NCI-H1417 (cell line): ENCODE data around the gene WNK4.

Experiments
- DNase-seq, 3 experiments: peaks; one replicate each; lab custom pipeline; 2025; lab: John Stamatoyannopoulos, UW

WNK4 gene

GRCh38 chr17:42797067-42798007, 16.9 kb downstream of the WNK4 start:
- DNase-seq = no peak

DNA sequence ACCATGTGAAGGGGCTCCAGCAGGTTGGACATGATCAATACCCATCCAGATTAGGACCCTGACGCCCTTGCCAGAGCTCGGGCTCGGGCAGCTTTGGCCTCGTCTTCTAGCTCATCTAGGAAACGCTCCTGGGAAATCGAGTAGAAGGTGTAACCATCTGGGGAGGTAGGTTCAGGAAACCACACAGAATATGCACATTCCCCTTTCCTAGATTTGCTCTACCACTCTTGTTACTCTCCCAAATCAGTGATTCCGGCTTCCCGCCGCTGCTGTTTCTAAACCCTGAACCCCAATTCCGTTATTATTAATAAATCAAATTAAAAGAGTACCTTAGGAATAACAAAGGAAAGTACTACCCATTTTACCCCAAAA, 17.6 kb downstream of the WNK4 start:
- DNase-seq = peak in 1 of 3 experiments; percentile 33

DNA sequence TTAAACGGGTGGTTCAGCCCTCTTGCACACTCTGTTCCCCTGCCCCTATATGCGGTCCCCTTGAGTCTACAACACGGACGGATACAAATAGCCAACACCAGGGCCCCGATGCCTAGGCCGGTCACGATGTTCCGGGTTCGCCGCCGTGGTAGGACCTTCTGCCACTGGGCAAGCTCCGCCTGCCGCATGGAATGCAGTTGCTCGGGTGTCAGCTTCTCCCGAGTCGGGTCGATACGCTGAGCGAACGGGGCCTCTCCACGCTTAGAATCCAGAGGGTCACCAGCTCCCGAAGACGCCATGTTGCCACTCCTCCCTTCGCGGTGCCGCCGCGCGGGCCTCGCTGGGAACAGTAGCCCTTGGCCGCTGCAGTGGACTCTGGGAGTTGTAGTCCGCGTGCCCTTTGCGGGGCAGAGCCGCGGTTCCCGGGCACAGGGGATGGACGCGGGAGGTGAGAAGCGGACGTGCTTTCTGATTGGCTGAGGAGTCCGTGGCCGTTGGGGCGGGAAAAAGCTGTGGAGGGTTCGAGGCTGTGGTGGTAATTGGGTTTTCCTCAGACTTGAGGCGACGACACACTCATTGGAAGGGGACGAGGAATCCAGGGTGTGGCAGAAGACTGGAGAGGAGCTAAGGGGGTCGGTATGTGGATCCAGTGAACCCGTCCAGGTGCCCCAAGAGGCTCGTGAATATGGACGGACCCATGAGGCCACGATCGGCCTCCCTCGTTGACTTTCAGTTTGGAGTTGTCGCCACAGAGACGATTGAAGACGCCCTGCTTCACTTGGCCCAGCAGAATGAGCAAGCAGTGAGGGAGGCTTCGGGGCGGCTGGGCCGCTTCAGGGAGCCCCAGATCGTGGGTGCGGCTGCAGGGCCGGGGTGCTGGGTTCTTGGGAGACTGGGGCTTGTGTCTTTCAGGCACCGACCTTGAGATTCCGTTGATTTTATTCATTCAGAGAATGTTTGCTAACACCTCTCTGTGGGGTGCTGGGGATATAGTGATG, 18.3 kb downstream of the WNK4 start, which contains the start of the genes CNTD1 and COA3:
CNTD1 (plus strand) TSS at position 479 of the 998 bp plus-strand sequence; CDS start at position 686, 207 bp downstream.
COA3 (minus strand) TSS at position 322 of the 998 bp plus-strand sequence; CDS start at position 299, 23 bp downstream.
- peak; percentile 74 to 89 (median 84) for DNase-seq

GRCh38 chr17:42803074-42803883, 22.9 kb downstream of the WNK4 start:
- peak in 1 of 3 experiments; percentile 12 for DNase-seq

DNA sequence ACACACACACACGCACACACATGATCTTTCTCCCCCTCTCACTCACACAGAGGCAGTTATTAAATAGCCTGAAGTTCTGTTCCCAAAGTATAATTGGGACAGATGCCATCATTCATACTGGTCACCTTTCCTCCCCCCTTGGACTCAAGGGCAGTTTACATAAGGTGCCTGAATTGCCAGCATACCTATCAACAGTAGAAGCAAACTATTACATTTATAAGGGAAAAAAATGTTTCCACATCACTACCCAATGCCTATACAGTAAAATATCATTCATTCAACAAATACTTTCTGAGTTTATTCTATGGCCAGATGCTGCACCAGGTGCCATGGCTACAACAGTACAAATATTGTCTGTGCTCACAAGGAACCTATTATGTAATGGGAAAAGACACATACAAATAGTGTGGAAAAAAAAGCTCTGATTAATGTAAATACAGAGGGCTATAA, 24.5 kb downstream of the WNK4 start:
- DNase-seq = peak in 2 of 3 experiments; percentile 35 to 73

DNA sequence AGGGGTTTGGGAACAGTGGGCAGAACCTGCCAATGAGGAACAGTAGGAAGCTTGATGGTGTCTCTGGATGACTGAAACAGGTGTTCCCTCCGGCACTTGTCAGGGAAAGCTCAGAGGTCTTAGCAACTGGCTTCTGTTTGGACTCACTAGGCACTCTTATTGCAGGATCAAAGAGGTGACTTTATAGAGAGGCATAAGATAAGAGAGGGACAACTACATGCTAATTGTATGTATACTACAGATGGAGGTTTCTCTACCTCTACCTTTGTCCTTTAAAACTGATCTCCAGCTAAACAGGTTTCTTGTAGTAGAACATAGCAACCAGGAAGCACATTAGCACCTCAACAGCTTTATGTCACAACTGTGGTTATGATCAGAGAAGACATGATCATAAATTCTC, 25.8 kb downstream of the WNK4 start:
- DNase-seq = no peak

GRCh38 chr17:42809250-42809649, 28.8 kb downstream of the WNK4 start:
- no peak for DNase-seq

- no peak for DNase-seq
Measured at GRCh38 chr17:42814633-42815399, 34.4 kb downstream of the WNK4 start.

DNA sequence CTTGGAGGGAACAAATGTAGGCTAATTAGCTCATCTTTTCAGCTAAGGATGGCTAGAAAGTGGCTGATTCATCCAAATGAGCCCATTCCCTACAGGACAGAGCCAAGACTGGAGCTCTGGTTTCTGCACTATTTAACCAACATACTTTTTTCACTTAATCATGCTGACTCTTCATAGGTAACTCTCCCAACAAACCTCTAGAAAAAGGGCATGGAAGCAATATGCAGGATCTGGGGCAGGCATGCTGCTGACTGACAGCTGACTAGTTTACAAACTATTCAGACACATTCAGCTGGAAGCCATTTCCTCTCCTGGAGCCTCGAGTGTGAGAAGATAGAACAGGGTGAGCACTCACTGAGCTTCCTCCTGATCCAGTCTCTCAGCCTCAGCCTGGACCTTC, 37.5 kb downstream of the WNK4 start:
- no peak for DNase-seq

DNA sequence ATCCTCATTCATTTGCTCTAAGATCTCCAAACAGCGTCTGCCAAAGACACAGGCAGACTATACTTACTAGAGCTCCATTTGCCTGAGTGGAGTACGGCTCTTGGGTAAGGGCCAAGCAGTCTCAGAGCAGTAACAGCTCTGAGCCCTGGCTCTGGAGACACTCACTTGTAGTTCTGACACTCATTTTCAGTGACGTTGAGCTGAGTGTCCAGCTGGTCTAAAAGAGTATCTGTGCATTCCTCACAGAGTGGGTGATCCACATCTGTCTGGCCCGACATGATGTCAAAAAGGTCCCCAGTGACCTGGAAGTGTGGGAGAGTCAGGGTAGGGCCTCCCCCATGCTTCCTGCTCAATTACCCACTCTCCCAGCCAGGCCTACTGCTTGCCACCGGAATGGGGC, 38.0 kb downstream of the WNK4 start:
- DNase-seq = no peak

GRCh38 chr17:42819939-42820535, 39.6 kb downstream of the WNK4 start:
- DNase-seq = peak; percentile 18 to 68 (median 22)

DNA sequence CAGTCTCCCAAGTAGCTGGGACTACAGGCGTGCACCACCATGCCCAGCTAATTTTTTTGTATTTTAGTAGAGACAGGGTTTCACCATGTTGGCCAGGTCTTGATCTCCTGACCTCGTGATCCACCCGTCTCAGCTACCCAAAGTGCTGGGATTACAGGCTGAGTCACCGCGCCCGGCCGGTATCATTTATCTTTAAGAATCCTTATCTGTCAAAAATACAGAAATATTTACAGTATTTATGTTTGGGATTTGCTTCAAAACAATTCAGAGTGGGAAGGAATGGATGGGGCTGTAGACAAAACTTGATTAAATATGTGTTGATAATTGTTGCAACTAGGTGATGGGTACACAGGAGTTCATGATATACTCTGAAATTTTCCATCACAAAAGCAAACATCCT, 40.8 kb downstream of the WNK4 start:
- DNase-seq = no peak

GRCh38 chr17:42827472-42827871, 47.1 kb downstream of the WNK4 start:
- DNase-seq = no peak

GRCh38 chr17:42830971-42831370, 50.6 kb downstream of the WNK4 start:
- DNase-seq = no peak

GRCh38 chr17:42832213-42832933, 52.0 kb downstream of the WNK4 start:
- DNase-seq = no peak

GRCh38 chr17:42832934-42833766, 52.7 kb downstream of the WNK4 start, which contains the start of gene PSME3:
Gene PSME3, plus strand, starts transcription at chr17:42833397. Its CDS starts 235 bp downstream, at chr17:42833632.
- DNase-seq = peak; percentile 85 to 95 (median 95)

DNA sequence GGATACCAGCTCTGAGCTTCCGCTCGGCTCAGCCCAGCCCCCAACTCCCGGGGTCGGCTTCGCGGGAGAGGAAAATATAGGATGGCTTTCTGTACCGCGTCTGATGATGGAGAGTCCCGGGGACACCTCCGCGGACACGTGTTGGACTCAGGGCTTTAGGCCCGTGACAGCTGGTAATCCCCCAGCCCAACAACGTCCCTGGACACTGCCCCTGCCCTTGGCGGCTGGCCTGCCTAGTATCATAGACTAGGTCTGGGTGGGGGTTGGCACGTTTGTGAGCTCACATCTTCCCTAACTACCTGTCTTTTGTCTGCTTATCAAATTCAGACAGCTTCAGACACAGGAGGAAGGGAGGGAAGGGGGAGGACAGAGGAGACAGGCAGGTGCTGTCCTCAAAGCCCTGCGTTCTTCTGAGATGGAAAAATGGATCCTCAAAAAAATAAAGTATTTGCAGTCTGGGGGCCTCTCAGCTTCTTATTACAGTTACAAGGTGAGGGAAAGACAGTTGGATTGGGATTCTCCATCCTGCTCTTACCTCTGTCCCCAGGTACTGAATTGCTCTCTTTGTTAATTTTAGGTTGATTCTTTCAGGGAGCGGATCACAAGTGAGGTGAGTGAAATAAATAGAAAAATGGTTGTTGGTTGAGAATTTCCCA, 53.5 kb downstream of the WNK4 start:
- no peak for DNase-seq

GRCh38 chr17:42835732-42836131, 55.3 kb downstream of the WNK4 start:
- no peak for DNase-seq
